ENCODE measurements around the gene HIF1A.
"Not testable (repeated sequence)": the region's sequence is repeated elsewhere in the genome, so short reads cannot be mapped to it uniquely, and the experiment has no call there.

Gene HIF1A

DNA sequence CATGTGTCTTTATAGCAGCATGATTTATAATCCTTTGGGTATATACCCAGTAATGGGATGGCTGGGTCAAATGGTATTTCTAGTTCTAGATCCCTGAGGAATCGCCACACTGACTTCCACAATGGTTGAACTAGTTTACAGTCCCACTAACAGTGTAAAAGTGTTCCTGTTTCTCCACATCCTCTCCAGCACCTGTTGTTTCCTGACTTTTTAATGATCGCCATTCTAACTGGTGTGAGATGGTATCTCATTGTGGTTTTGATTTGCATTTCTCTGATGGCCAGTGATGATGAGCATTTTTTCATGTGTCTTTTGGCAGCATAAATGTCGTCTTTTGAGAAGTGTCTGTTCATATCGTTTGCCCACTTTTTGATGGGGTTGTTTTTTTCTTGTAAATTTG lies 12.5 kb downstream of the HIF1A start:
- WGBS (ENCODE audit: insufficient coverage, insufficient read length): no CpG with 5 or more reads among the region's 4 CpGs
- H3K4me1 ChIP-seq (ENCODE audit: control insufficient read depth, insufficient read depth, low read length): not testable (repeated sequence)

DNA sequence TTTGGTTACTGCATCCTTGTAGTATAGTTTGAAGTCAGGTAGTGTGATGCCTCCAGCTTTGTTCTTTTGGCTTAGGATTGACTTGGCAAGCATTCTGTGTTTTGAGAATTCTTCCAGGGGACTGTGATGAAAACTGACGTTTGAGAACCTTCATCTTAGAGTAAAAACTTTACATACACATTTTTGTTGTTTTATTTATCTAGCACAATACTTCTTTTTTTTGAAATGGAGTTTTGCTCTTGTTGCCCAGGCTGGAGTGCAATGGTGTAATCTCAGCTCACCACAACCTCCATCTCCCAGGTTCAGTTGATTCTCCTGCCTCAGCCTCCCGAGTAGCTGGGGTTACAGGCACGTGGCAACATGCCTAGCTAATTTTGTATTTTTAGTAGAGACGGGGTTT lies 13.4 kb downstream of the HIF1A start:
- not testable (repeated sequence) for H3K4me3 ChIP-seq (ENCODE audit: low read length); H3K4me1 ChIP-seq (ENCODE audit: control insufficient read depth, insufficient read depth, low read length)
- no CpG with 5 or more reads among the region's 4 CpGs for WGBS (ENCODE audit: insufficient coverage, insufficient read length)

More for the DNA sequence above, 12.5 kb downstream of the HIF1A start:
- H3K27me3 ChIP-seq (ENCODE audit: control insufficient read depth, insufficient read depth, low read length); H3K36me3 ChIP-seq (ENCODE audit: control insufficient read depth, insufficient read depth, low read length); H3K27ac ChIP-seq (ENCODE audit: low read length); H3K9me3 ChIP-seq (ENCODE audit: control insufficient read depth, insufficient read depth, low read length); H3K4me3 ChIP-seq (ENCODE audit: low read length); DNase-seq (ENCODE audit: low read depth, low spot score): not testable (repeated sequence)

DNA sequence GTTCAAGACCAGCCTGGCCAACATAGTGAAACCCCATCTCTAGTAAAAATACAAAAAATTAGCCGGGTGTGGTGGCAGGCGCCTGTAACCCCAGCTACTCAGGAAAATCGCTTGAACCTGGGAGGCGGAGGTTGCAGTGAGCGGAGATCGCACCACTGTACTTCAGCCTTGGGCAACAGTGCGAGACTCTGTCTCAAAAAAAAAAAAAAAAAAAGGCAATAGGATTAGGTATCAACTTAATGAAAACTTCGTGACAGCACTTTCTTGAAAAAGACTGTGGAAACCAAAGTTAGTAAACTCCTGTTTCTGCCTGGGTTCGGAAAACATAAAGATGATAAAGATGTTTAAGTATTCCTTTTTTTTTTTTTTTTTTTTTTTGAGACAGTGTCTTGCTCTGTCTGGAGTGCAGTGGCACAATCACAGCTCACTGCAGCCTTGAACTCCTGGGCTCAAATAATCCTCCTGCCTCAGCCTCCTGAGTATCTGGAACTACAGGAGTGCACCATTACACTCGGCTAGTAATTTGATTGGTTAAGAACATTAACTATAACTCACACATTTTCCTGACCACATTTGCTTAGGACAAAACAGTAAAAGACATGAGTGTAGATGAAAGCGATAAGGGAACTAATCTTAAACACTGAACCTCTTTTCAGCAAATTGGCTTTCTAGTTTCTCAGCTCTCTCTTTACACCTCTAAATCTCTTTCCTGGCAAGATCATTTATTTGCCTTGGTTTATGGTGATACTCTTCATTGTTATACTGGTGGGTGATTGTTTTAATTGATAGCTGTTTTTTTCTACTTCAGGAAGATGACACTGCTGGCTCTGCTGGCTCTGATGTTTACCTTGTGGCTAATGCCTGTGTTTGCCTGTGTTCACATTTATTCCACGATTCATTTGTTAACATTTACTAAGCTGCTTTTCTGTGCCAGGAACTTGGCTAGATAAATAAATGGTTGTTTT lies 15.8 kb downstream of the HIF1A start:
- Histone ChIP-seq H3K27ac (ENCODE audit: low read length) (no peak overlapping the region), H3K36me3 (ENCODE audit: control insufficient read depth, insufficient read depth, low read length) (no peaks in the 10 kb centered on the region), H3K4me3 (ENCODE audit: low read length) (no peak overlapping the region), H3K9me3 (ENCODE audit: control insufficient read depth, insufficient read depth, low read length) (no peaks in the 10 kb centered on the region), H3K4me1 (ENCODE audit: control insufficient read depth, insufficient read depth, low read length) (peaks cover 7% of the 10 kb centered on the region; the same call in 1 of the 2 replicates), H3K27me3 (ENCODE audit: control insufficient read depth, insufficient read depth, low read length) (no peaks in the 10 kb centered on the region)
- no peak for DNase-seq (ENCODE audit: low read depth, low spot score)
- WGBS (ENCODE audit: insufficient coverage, insufficient read length): no CpG with 5 or more reads among the region's 12 CpGs

More for the DNA sequence above, 13.4 kb downstream of the HIF1A start:
- not testable (repeated sequence) for H3K9me3 ChIP-seq (ENCODE audit: control insufficient read depth, insufficient read depth, low read length); H3K36me3 ChIP-seq (ENCODE audit: control insufficient read depth, insufficient read depth, low read length); DNase-seq (ENCODE audit: low read depth, low spot score); H3K27ac ChIP-seq (ENCODE audit: low read length); H3K27me3 ChIP-seq (ENCODE audit: control insufficient read depth, insufficient read depth, low read length)

DNA sequence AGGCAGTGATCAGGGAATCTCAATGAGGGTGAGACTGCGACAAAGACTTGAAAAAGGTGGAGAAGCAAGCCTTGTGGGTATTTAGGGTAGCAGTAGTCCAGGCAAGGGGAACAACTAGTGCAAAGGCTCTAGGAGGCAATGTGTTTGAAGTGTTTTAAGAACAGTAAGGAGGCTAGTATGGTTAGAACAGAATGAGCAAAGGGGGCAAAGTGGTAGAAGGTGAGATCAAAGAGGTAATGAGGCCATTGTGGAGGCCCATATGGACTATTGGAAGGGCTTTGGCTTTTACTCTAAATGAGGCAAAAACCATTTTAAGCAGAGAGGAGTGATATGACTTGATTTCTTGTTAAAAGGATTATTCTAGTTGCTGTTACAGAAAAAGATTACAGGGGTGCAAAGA lies 16.8 kb downstream of the HIF1A start:
- Histone ChIP-seq H3K27ac (ENCODE audit: low read length) (no peak overlapping the region), H3K4me1 (ENCODE audit: control insufficient read depth, insufficient read depth, low read length) (peaks cover 7% of the 10 kb centered on the region; the same call in 1 of the 2 replicates), H3K27me3 (ENCODE audit: control insufficient read depth, insufficient read depth, low read length) (no peaks in the 10 kb centered on the region), H3K4me3 (ENCODE audit: low read length) (no peak overlapping the region), H3K9me3 (ENCODE audit: control insufficient read depth, insufficient read depth, low read length) (no peaks in the 10 kb centered on the region), H3K36me3 (ENCODE audit: control insufficient read depth, insufficient read depth, low read length) (no peaks in the 10 kb centered on the region)
- DNase-seq (ENCODE audit: low read depth, low spot score): no peak
- WGBS (ENCODE audit: insufficient coverage, insufficient read length): no CpG with 5 or more reads among the region's 1 CpG

DNA sequence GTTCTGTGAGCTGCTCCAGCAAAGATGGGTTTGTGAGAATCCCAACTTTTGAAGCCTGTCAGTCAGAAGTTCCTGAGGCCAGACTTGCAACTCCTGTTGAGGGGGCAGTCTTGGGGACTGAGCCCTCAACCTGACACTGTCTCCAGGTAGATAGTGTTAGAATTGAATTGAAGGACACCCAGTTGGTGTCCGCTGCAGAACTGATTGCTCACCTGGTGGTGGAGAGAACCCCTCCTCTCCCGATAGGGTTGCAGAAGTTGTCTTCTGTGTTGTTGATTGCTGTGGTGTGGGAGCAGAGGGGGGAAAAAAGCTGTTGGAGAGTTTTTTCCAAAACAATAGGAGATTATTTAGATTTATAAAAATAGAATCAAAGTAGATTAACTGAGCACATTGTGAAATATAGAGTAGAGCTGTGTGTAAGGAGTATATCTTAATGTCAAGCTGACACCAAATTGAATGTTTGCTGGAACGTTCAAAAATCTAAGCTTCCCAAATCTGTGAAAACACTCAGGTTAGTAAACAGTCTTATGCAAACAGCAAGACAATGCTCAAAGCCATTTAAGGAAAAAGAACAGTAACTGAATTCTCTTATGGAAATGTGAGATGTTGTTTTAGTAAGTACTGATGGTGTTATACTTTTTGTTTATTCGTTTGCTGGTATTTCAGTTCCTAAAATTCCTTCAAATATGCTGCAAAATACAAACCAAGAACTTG lies 18.6 kb downstream of the HIF1A start:
- WGBS (ENCODE audit: insufficient coverage, insufficient read length): no CpG with 5 or more reads among the region's 4 CpGs
- Histone ChIP-seq H3K9me3 (ENCODE audit: control insufficient read depth, insufficient read depth, low read length) (no peaks in the 10 kb centered on the region), H3K27ac (ENCODE audit: low read length) (no peak overlapping the region), H3K4me1 (ENCODE audit: control insufficient read depth, insufficient read depth, low read length) (peaks cover 9% of the 10 kb centered on the region; the same call in 1 of the 2 replicates), H3K27me3 (ENCODE audit: control insufficient read depth, insufficient read depth, low read length) (no peaks in the 10 kb centered on the region), H3K36me3 (ENCODE audit: control insufficient read depth, insufficient read depth, low read length) (no peaks in the 10 kb centered on the region), H3K4me3 (ENCODE audit: low read length) (no peak overlapping the region)
- no peak for DNase-seq (ENCODE audit: low read depth, low spot score)

DNA sequence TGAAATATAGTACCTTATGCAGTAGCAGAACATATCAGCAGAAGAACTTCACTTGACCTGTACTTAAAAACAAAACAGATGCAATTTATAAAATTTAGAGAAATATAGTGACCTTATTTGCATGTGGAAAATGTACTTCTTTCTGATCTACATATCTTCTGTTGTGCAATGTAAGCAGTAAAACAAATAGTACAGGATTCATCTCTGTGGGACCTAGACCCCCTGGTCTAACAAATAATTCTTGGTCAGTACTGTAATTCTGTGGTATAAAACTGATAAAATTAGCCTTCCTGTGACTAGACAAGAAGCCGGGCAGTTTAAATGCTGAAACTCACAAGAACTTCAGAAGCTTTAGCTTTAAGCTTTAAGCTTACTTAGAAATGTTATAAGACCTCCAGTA lies 21.6 kb downstream of the HIF1A start:
- H3K4me3 ChIP-seq (ENCODE audit: low read length): no peak overlapping the region
- no peaks in the 10 kb centered on the region for H3K9me3 ChIP-seq (ENCODE audit: control insufficient read depth, insufficient read depth, low read length)
- no peak overlapping the region for H3K27ac ChIP-seq (ENCODE audit: low read length)
- DNase-seq (ENCODE audit: low read depth, low spot score): no peak
- WGBS (ENCODE audit: insufficient coverage, insufficient read length): no CpG with 5 or more reads among the region's 1 CpG
- no peaks in the 10 kb centered on the region for H3K36me3 ChIP-seq (ENCODE audit: control insufficient read depth, insufficient read depth, low read length)
- H3K4me1 ChIP-seq (ENCODE audit: control insufficient read depth, insufficient read depth, low read length): peaks cover 8% of the 10 kb centered on the region; the same call in 1 of the 2 replicates
- no peaks in the 10 kb centered on the region for H3K27me3 ChIP-seq (ENCODE audit: control insufficient read depth, insufficient read depth, low read length)

DNA sequence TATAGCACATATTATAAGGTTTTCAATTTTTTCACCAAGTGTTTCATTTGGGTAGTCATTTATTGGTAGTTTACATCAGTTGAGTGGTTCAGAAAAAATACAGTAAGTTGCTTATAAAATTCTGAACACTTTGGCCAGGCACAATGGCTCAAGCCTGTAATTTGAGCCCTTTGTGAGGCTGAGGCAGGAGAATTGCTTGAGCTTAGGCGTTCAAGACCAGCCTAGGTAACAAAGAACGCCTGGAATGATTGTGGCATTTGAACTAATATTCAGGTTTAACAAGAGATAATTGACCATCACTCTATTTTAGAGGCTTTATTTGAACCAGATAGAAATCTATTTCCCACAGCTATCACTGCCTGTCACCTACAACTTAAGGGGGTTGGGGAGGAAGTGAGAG lies 22.7 kb downstream of the HIF1A start:
- H3K9me3 ChIP-seq (ENCODE audit: control insufficient read depth, insufficient read depth, low read length): no peaks in the 10 kb centered on the region
- no peak for DNase-seq (ENCODE audit: low read depth, low spot score)
- peaks cover 5% of the 10 kb centered on the region; the same call in 1 of the 2 replicates for H3K4me1 ChIP-seq (ENCODE audit: control insufficient read depth, insufficient read depth, low read length)
- no peaks in the 10 kb centered on the region for H3K27me3 ChIP-seq (ENCODE audit: control insufficient read depth, insufficient read depth, low read length)
- no peak overlapping the region for H3K27ac ChIP-seq (ENCODE audit: low read length)
- no CpG with 5 or more reads among the region's 2 CpGs for WGBS (ENCODE audit: insufficient coverage, insufficient read length)
- no peaks in the 10 kb centered on the region; the same call in 1 of the 2 replicates for H3K36me3 ChIP-seq (ENCODE audit: control insufficient read depth, insufficient read depth, low read length)
- H3K4me3 ChIP-seq (ENCODE audit: low read length): no peak overlapping the region

DNA sequence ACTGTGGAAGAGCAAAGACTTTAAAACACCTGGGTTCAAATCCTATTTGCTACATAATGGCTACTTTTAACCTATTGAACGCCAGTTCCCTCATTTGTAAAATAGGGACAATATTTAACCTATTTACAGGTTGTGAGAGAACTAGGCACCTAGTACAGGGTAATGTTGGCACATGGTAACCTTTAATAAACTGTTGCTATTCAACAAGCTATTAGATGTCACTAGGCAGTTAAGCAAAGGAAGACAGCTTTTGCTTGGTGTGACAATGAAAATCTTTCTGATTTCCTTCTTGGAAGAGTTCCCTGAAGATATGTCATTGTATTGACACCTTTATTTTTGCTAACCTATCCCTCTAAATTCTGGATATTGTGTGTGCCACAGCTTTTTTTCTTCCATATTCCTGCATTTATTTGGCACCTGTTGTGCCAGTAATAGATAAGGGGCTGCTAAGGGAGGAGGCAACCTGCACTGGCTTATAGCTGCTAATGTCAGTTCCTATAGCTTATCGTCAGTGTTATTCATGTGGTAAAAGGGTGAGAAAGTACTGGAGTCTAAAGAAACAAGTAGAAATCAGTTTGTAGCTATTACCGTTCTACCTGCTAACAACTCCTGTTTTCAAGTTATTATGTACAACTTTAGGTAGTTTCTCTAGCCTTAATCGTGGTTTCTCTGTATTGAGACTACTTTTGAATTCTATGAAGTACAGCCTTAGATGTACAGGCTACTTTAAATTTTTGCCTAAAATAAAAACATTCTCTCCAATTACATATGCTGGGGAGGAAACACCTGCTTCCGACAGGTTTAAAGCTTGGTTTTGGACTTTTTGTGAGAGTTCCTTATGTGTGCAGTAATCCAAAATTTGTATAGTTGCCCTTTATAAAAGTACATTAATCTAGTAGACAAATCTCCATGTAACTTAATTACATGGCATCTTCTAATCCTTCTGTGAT lies 24.3 kb downstream of the HIF1A start:
- Histone ChIP-seq H3K27me3 (ENCODE audit: control insufficient read depth, insufficient read depth, low read length) (no peaks in the 10 kb centered on the region), H3K9me3 (ENCODE audit: control insufficient read depth, insufficient read depth, low read length) (no peaks in the 10 kb centered on the region), H3K4me1 (ENCODE audit: control insufficient read depth, insufficient read depth, low read length) (peaks cover 2% of the 10 kb centered on the region; the same call in 1 of the 2 replicates), H3K4me3 (ENCODE audit: low read length) (no peak overlapping the region), H3K36me3 (ENCODE audit: control insufficient read depth, insufficient read depth, low read length) (no peaks in the 10 kb centered on the region; the same call in 1 of the 2 replicates), H3K27ac (ENCODE audit: low read length) (no peak overlapping the region)
- no peak for DNase-seq (ENCODE audit: low read depth, low spot score)
- no CpG with 5 or more reads among the region's 5 CpGs for WGBS (ENCODE audit: insufficient coverage, insufficient read length)

DNA sequence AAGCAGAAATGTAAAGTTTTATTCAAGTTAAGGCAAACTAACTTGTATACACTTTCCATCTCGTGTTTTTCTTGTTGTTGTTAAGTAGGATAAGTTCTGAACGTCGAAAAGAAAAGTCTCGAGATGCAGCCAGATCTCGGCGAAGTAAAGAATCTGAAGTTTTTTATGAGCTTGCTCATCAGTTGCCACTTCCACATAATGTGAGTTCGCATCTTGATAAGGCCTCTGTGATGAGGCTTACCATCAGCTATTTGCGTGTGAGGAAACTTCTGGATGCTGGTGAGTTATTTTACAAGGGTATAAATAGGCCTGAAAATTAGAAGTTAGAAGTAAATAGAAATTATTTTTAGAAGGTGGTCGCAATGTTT lies 25.0 kb downstream of the HIF1A start:
- DNase-seq (ENCODE audit: low read depth, low spot score): no peak
- H3K9me3 ChIP-seq (ENCODE audit: control insufficient read depth, insufficient read depth, low read length): no peaks in the 10 kb centered on the region
- H3K4me1 ChIP-seq (ENCODE audit: control insufficient read depth, insufficient read depth, low read length): peaks cover 2% of the 10 kb centered on the region; the same call in 1 of the 2 replicates
- no peak overlapping the region for H3K27ac ChIP-seq (ENCODE audit: low read length)
- WGBS (ENCODE audit: insufficient coverage, insufficient read length): 100% methylated on average over 1 of the region's 9 CpGs
- no peaks in the 10 kb centered on the region; the same call in 1 of the 2 replicates for H3K36me3 ChIP-seq (ENCODE audit: control insufficient read depth, insufficient read depth, low read length)
- no peaks in the 10 kb centered on the region for H3K27me3 ChIP-seq (ENCODE audit: control insufficient read depth, insufficient read depth, low read length)
- H3K4me3 ChIP-seq (ENCODE audit: low read length): no peak overlapping the region

DNA sequence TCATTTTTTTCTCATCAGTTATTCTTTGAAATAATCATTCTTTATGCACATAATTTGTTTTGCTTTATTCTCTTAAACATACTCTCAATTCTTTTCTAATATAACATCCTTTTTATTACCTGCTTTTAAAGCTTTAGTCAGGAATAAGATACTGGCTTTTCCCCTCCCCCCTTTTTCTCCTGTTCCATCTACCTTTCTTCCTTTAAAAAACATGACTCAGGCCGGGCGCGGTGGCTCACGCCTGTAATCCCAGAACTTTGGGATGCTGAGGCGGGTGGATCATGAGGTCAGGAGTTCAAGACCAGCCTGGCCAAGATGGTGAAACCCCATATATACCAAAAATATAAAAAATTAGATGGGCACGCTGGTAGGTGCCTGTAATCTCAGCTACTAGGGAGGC lies 25.4 kb downstream of the HIF1A start:
- peaks cover 2% of the 10 kb centered on the region; the same call in 1 of the 2 replicates for H3K4me1 ChIP-seq (ENCODE audit: control insufficient read depth, insufficient read depth, low read length)
- no peak for DNase-seq (ENCODE audit: low read depth, low spot score)
- H3K9me3 ChIP-seq (ENCODE audit: control insufficient read depth, insufficient read depth, low read length): no peaks in the 10 kb centered on the region
- no CpG with 5 or more reads among the region's 6 CpGs for WGBS (ENCODE audit: insufficient coverage, insufficient read length)
- no peaks in the 10 kb centered on the region; the same call in 1 of the 2 replicates for H3K36me3 ChIP-seq (ENCODE audit: control insufficient read depth, insufficient read depth, low read length)
- no peak overlapping the region for H3K4me3 ChIP-seq (ENCODE audit: low read length)
- no peak overlapping the region for H3K27ac ChIP-seq (ENCODE audit: low read length)
- H3K27me3 ChIP-seq (ENCODE audit: control insufficient read depth, insufficient read depth, low read length): no peaks in the 10 kb centered on the region

Measured in iPS DF 6.9 (cell line).